HG03378 (cell line): ENCODE data around the gene MCM3AP.
"Not testable (repeated sequence)": the region's sequence is repeated elsewhere in the genome, so short reads cannot be mapped to it uniquely, and the experiment has no call there.

Source experiments
- ATAC-seq: cut with Tn5 transposase; IDR thresholded peaks from one replicate; pipeline ENCODE4 v1.9.1; 2021; ENCODE audit warnings: mild to moderate bottlenecking, moderate library complexity; ENCODE audit not compliant: unreplicated experiment

MCM3AP gene

DNA sequence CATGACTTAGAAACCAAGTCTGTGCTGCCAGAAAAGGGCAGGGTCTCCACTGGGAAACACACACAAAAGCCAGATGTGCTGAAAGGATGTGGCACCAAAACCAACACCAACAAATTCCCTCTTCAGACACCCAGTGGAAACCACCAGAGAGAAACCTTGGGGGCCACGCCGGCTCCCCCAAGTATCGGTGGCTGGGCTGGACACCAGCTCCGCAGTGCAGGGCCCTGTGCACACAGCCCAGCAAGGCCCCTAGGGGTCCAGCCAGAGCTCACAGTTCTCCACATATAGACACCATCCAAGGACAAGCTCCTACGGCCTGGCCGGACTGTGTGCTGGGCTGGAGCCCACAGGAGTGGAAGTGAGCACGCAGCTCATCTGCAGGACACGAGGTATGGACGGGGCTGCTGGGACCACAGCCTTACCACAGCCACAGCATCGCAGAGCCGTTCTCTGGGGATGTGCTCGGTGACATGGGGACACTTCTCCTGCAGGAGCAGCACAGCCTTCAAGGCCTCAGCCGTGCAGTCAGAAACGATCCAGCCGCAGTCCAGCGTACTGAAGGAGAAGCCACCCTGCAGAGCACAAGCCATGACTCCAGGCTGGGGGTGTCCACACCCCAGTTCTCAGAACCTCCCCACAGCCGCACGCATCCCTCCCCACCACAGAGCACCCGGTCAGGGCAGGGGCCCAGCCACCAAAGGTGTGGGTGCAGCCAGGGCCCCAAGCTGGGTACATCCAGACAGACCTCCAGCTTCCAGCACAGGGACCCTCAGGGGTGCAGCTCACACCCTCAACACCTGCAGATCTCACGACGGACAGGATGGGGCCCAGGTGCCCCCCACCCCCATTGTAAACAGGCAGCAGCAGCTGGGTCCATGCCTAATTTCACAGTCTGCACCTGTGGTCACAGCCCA is 78.1 kb downstream of the MCM3AP start:
- no peak for ATAC-seq

DNA sequence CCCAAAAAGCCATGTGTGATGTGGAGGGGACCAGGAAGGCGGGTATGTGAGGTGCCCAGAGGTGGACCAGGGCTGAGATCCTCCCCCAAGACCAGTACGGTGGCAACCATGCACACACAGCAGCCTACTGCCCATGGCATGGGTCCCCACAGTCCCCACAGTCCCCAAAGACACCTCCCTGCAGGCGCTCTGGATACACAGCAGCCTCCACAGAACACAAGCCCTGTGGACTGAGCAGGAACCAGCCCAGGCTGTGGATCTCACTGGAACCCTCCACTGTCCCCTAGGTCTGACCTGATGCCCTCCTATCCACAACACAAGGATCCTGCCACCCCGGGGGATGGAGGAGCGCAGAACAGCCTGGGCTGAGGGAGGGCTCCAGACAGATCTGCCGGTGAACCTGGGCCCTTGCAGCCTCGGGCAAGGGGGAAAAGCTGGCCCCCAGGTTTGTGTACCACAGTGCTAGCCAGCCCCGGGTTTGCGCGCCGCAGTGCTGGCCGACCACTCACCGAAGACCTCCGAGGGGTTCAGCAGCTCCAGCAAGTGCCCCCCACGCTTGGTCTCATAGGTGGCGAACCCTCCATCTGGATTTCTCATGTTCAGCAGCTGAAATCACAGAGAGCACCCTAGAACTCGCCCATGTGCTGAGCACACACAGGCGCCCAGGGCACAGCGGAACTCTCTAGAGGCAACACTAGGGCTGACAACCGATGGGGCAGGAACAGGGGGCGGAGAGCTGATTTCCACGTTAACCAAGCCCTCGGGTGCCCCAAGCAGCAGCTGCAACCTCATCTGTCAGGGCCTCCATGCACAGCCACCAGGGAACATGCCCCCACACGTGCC is 79.0 kb downstream of the MCM3AP start:
- no peak for ATAC-seq

DNA sequence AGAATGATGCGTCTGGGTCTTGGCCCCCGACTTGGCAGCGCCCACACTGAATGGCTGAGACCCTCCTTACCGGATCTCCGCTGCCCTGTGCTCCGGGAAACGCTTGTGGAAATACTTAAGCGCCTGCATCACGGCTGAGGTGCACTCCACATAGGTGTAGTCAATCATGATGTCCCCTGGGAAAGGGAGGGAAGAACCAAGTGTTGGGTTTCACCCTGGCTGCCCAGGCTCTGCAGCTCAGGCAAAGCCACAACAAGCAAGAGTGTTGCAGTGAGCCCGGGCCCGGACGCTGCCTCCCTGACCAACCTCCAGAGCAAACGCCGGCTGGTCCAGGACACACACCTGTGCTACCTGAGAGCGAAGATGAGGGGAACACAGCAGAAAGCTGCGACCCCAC is 79.6 kb downstream of the MCM3AP start:
- ATAC-seq = no peak

DNA sequence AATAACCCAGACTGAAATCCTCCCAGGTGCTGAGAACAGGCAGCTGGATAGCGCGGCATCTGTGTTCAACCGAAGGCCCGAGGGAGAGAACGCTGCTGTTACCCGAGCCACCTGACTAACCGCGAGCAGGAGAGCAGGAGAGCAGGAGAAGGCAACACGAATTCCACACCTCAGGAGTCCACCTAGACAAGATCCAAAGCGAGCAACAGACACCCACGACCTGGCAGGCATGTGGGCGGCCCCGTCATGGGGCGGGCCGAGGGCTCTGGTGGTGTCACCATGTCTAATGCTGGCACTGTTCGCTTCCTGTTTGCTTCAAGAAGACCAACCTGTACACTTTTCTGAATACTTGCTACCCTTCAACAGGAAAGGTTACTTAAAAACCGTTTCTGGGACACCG is 80.2 kb downstream of the MCM3AP start:
- ATAC-seq = no peak

GRCh38 chr21:46203203-46203600 is 82.2 kb downstream of the MCM3AP start:
- ATAC-seq = no peak

- no peak for ATAC-seq
These were observed 82.7 kb downstream of the MCM3AP start for GRCh38 chr21:46202592-46203202.

DNA sequence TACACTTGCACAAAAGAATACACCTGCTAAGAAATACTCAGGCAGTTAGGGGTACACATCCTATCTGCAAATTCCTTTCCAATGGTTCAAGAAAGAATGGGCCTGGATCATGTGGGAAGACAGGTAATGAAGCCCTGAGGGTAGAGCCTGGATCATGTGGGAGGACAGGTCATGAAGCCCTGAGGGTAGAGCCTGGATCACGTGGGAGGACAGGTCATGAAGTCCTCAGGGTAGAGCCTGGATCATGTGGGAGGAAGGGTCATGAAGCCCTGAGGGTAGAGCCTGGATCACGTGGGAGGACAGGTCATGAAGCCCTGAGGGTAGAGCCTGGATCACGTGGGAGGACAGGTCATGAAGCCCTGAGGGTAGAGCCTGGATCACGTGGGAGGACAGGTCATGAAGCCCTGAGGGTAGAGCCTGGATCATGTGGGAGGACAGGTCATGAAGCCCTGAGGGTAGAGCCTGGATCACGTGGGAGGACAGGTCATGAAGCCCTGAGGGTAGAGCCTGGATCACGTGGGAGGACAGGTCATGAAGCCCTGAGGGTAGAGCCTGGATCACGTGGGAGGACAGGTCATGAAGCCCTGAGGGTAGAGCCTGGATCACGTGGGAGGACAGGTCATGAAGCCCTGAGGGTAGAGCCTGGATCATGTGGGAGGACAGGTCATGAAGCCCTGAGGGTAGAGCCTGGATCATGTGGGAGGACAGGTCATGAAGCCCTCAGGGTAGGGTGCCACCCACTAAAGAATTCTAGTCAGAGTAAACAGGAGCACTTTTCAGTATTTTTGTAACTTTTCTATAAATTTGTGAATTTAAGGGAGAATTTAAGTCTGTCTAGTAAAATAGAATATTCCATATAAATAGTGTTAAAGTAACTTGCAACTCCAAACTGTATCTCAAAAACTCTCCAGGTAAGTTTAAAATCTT is 84.3 kb downstream of the MCM3AP start:
- ATAC-seq = not testable (repeated sequence)

DNA sequence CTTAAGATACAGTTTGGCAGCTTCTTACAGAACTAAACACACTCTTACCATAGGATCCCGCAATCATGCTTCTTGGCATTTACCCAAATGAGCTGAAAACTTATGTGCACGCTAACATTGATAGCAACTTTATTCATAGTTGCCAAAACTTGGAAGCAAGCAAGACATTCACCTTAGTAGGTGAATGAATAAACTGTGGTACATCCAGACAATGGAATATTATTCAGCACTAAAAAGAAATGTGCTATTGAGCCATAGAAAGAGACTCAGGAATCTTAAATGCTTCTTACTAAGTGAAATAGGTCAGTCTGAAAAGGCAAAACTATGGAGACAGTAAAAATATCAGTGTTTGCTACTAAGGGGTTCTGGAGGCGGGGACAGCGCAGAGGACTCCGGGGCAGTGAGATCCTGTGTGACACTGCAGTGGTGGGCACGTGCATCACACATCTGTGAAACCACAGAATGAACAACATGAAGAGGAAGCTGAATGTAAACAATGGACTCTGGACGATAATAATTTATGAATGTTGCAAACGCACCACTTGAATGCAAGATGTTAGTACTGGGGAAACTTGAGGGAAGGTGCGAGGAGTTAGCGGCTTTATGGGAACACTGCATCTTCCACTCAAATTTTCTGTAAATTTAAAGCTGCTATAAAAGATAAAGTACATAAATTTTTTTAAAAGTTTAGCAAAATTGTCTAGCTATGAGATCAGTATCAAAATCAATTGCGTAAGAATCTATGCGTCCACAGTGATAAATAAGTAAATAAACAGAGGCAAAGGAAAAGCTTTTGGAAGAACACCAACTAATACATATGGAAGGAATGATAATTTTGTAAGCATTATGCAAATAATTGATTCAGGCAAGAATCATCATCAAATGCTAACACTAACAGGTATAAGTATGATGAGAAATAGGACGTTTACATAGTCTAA is 85.7 kb downstream of the MCM3AP start:
- no peak for ATAC-seq

DNA sequence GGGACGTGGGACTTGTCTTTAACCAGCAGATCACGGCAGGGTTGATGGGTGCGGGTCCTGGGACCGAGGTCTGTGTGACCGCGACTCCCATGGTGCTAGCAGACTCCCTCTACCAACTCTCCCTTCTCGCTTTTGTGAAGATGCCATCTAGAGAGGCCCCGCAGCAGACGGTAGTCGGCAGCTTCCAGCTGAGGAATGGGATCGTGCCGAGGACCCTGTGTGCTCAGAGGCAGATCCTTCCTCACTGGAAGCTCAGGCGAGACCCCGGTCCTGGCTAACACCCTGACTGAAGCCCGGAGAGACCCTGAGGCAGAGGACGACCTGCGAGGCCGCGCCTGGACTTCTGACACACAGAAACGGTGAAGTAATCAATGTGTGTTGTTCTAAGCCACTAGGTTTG is 88.7 kb downstream of the MCM3AP start:
- no peak for ATAC-seq

DNA sequence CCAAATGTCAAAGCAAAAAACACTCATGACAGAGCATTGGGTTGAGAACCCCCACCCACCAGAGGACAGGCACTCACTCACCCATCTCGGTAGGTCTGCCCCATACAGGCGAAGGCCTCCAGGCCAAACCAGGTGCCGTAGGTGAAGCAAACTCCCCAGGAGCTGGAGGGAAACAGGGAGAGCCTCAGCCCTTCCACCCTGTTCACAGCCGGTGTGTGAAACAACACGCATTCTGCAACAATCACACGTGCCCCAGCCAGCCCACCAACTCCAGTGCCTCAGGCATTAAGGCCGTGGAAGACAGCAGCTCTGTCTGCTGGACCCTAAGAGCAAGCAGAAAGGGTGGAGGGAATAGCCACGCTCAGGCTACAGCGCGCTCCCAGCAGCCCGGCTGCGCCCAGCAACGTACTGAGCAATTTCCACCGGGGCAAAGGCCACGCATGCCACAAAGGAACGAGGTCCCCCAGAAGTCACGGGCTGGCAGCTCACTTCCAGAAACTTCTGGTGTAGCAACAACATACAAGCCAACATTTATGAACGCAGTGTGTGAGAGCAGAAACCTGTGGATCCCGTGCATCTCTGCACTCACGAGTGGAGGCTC is 89.7 kb downstream of the MCM3AP start:
- ATAC-seq = no peak

DNA sequence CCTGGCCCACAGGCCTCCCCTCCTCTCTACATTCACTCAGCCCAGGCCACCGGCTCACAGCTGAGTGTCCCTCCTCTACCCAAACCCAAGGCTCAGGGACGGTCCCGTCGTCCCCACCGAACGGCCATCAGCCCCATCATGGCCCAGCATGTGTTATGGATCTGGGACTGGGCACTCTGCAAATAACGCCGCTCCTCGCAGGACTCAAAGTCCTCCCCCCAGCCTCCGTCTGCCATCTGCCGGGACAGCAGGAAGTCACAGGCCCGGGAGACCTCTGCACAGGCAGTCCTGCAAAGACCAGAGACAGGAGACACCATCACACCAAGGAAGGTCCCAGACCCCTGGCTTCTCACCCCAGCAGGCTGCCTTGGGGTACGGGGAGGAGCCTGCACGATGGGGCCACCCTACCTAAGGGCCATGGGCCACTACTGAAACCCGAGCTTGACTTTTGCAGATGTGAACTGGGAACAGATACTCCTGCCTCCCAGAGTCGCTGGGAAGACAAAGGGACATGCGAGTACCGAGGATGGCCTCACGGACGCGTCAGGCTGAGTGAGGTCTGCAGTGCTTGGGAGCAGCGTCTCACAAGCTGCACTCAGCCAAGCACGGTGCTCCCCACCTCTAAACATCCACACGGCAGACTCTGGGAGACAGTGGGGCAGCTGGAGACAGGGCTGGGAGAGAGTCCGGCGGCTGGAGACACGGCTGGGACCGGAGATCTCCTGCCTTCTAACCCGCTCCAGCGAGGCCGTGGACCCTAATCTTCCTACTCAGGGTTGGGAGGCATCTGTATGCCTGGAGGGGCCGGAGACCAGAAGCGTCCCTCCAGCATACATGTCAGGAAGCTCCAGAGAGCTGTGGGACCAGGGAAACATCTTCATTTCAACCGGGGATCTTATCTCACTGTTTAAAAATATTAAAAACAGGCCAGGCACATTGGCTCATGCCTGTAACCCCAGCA is 90.8 kb downstream of the MCM3AP start:
- no peak for ATAC-seq

- ATAC-seq = no peak
These were observed 91.5 kb downstream of the MCM3AP start for GRCh38 chr21:46193829-46194373.

GRCh38 chr21:46191686-46192575 is 93.5 kb downstream of the MCM3AP start:
- no peak for ATAC-seq

DNA sequence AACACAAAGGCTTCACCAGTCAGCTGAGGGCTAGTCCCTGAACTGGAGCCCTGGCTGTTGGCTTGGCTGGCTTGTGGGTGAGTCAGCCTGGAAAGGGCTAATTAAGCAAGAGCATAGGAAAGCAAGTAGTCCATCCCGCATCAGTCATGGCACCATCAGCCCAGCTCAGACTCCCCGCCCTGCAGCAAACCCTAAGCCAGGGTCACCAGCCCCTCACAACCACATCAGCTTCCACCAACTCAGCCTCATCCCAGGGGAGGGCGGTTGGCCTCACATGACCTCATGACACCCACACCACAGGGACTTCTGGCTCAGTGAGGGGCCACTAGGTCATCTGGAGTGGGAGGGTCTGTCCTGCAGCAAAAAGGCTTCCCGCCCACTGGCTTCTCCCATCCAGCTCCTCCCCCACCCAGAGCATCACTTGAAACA is 94.1 kb downstream of the MCM3AP start:
- ATAC-seq = no peak

DNA sequence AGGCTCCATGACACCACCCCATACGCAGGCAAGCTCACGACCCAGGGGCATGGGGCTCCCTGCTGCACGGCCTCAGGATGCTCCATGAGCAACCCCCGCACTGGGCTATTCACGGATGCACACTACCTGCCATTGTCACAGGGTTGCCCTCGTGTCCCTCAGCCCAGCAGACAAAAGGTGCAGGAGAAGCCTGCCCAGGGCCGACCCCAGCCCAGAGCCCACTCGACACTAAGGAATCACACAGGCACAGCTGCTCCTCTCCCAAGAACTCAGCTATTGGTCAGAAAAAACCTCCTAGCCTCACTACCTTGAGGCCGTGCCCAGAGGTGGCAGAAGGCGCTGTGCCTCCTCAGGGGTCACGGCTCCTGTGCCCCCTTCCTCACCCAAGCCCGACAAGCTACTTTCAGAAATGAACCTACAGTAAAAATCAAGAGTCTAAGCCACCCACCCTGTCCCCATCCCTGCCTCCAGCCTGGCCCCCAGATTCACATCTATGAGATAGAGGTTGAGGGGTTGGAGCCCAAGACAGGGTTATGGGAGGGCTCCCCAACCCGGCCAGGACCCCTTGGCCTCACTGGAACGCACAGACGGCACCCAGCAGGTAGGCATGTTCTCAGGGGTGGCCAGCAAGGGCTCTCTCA is 94.8 kb downstream of the MCM3AP start:
- no peak for ATAC-seq

DNA sequence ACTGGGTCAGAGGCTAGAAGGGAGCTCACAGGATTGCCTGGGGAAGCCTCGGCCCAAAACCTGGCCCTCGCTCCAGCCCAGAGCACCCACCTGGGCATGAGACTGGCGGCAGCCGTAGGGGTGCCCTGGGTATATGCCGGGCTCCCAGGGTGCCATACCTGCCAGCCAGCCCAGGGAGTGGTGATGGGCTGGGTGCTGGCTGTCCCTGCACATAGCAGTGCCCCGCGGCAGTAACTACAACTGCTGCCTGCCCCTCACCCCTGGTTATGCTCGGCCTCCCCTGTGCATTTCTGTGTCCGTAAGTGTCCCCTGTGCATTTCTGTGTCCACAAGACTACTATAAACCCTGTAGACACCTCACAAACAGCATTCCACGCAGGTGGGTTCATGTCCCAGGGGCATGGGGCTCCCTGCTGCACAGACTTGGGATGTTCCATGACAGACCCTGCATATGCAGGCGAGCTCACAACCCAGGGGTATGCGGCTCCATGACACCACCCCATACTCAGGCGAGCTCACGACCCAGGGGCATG is 95.4 kb downstream of the MCM3AP start:
- no peak for ATAC-seq
